GM21423 (cell line): ENCODE results near the gene TMEM182.
A peak's percentile ranks its signal among the peaks of the same experiment; 100 is the strongest.

ENCODE experiments used
- ATAC-seq: cut with Tn5 transposase; IDR thresholded peaks from one replicate; pipeline ENCODE4 v1.9.1; 2021; ENCODE audit warnings: mild to moderate bottlenecking, moderate library complexity; ENCODE audit not compliant: unreplicated experiment

The TMEM182 gene

GRCh38 chr2:102761763-102762162, at the start of gene TMEM182:
TSS of gene TMEM182 (plus strand) at chr2:102762031. CDS start at chr2:102762218, 187 bp downstream.
- no peak for ATAC-seq

- no peak for ATAC-seq
Observed at GRCh38 chr2:102717308-102718018, 44.4 kb upstream of the TMEM182 start.

- ATAC-seq, result no peak
Observed at GRCh38 chr2:102718387-102719316, 43.2 kb upstream of the TMEM182 start.

GRCh38 chr2:102724016-102724490, 37.8 kb upstream of the TMEM182 start:
- no peak for ATAC-seq

- no peak for ATAC-seq
Observed at GRCh38 chr2:102724553-102724952, 37.3 kb upstream of the TMEM182 start.

- no peak for ATAC-seq
Observed at GRCh38 chr2:102726128-102727087, 35.4 kb upstream of the TMEM182 start.

- ATAC-seq, result no peak
Observed at GRCh38 chr2:102735416-102736109, 26.3 kb upstream of the TMEM182 start.

GRCh38 chr2:102736110-102736409, 25.8 kb upstream of the TMEM182 start:
- ATAC-seq, result peak; percentile 20

- peak; percentile 90 for ATAC-seq
Observed at GRCh38 chr2:102736410-102737409, 25.1 kb upstream of the TMEM182 start.

GRCh38 chr2:102737431-102737830, 24.4 kb upstream of the TMEM182 start:
- ATAC-seq, result peak; percentile 41

- no peak for ATAC-seq
Observed at GRCh38 chr2:102743259-102743658, 18.6 kb upstream of the TMEM182 start.

GRCh38 chr2:102748107-102748506, 13.7 kb upstream of the TMEM182 start:
- no peak for ATAC-seq

GRCh38 chr2:102749938-102750337, 11.9 kb upstream of the TMEM182 start:
- peak; percentile 78 for ATAC-seq

GRCh38 chr2:102753563-102754159, 8.2 kb upstream of the TMEM182 start:
- ATAC-seq, result no peak

- no peak for ATAC-seq
Observed at GRCh38 chr2:102754456-102755145, 7.2 kb upstream of the TMEM182 start.

- no peak for ATAC-seq
Observed at GRCh38 chr2:102755284-102755683, 6.5 kb upstream of the TMEM182 start.

GRCh38 chr2:102758439-102758838, 3.4 kb upstream of the TMEM182 start:
- ATAC-seq, result no peak

GRCh38 chr2:102764083-102764482, 2.3 kb downstream of the TMEM182 start:
- no peak for ATAC-seq
